Activated CD4-positive, alpha-beta T cell treated with anti-CD3 and anti-CD28 coated beads, Interleukin-2, Interleukin-6, amounts not matched to agents 100 ng/mL and 50 ng/mL, durations not matched to agents 16 hours and 8 hours (primary cell): ENCODE data around the gene FARP1.
A peak's percentile ranks its signal among the peaks of the same experiment; 100 is the strongest.

ENCODE experiments used
- DNase-seq: peaks from one replicate; pipeline ENCODE4 v3.0.0-alpha.2; 2020

FARP1 gene

DNA sequence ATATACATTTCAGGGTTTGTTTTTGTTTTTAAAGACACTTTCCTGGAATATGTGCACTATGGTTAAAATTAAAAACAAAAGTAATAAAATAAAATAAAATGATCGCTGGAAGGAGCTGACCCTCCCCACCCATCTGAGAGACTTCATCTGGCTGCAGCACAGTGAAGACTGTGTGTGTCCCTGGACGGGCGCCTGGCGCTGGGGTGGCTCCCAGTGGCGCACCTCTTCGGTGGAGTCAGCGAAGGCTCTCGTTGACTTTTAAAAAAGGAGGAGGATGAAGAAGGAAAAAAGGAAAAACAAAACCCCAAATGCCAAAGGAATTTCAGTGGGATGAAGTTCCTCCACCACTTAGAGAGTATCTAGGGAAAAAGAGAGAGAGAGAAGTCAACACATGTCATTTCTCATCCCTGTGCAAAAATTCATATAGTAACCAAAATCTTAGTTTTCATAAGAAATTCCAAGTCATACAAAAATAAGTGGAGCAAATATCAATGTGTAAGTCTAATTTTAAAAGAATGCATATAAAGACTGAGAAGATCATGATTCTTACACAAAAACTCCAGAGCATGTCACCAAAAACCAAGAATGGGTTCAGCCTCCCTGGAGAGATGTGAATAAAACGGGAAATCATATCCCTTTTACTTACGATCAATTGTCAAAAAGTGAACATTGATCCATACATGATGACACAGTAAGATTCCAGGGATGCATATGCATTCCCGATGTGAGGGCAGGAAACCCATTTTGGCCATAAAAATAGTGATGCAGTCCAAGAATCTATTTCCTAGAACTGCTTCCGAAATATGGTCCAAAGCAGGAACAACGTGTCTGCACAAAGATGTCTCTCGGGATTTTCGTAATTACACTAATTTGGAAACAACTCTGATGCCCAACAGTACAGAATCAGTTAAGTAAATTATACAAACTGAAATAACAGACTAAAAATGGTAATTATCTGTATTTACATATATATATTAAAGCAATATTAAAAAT, 310.3 kb downstream of the FARP1 start:
- DNase-seq, result no peak

DNA sequence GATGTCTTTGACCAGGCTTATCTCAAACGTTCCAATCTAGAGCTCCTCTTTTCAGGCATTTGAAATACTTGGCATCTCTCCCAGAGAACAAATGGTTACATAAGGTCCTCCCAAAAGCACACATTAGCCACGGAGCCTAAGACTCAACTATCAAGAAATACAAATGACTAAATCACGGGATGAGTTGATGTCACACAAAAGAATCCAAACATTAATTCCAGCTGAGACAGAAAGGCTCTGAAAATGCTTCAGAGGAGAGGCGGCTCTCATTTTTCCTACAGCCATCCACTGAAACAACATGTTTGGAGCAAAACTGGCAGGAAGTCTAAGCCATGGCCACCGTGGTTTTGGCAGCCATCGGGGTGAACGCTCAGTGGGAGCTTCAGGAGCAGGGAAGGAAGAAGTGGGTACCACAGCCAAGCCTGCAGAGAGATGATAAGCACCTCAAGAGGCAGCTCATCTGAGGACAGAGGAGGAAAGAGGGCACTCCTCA, 311.5 kb downstream of the FARP1 start:
- no peak for DNase-seq

DNA sequence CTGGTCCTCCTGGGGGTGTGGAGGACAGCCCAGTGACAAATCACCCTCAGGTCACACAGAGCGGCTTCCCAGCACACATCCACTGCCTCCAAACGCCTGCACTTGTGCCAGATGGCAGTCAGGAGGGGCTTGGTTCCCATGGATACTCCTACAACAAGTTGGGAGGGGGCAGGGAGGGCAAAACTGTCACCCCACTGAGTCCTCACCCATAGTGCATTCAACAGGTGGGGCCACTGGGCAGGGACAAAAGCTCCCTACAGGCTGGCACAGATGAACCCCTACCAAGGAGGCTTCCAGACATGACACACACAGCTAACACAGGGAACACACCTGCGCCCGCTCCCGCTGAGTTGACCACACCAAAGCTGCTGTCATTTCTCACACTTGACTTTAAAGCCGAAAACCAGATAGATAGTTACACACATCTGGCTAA, 313.5 kb downstream of the FARP1 start:
- no peak for DNase-seq

DNA sequence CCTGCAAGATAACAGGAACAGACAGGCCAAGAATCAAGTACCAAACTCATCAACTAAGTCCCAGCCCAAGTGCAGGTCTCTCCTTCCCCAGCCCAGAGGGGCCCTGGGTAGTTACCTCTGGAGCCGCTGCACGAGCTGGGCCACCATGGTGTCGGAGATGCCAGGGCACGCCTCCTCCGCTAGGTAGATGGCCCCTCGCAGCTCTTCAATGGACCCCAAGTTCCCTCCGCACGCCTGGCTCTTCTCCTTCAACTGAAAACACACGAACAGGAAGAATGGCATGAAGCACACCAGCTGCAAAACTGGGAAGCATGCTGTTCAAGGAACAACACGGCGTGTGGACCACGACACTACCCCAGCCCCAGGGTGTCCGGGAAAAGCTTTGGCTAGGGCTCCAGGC, 314.2 kb downstream of the FARP1 start:
- no peak for DNase-seq

DNA sequence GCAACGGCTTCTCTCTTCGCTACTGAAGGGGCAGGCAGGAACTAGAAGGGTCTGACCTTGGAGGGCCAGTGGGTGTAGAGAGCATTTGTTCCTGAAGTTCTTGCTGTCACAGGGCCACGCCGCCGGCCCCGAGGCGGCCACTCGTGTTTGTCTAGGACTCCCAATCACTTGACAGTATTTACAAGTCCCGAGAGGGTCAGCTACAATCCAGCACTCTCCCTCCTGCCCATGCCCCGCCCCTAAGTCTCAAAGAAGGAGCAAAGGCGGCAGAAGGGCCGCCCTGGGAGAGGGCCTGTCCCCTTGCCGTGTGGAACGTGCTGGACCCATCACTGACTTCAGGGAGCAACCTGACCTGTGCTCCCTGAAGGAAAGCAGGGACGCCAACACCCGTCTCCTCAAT, 315.5 kb downstream of the FARP1 start:
- DNase-seq, result no peak

DNA sequence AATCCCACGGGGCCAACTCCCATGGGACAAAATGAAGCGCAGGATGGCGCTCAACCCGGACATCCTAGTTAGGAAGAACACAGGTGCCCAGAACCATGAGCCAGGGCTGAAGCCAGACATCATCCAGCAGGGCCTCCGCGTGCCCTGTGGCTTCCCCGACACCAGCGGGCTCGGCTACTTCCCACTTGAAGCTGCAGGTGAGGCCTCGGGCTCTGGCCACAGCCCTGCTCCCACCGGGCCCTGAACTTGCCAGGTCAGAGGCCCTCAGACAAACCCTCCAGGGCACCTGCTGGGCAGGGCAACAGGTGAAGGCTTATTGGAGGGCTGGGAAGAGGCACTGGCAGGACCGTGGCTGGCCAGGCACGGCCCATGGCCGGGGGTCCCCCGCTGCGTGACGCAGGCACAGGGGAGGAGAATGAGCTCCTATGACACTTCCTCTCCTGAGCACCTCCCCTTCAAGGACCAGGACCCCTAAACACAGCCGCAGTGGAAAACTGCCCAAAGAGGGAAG, 316.3 kb downstream of the FARP1 start:
- DNase-seq, result no peak

DNA sequence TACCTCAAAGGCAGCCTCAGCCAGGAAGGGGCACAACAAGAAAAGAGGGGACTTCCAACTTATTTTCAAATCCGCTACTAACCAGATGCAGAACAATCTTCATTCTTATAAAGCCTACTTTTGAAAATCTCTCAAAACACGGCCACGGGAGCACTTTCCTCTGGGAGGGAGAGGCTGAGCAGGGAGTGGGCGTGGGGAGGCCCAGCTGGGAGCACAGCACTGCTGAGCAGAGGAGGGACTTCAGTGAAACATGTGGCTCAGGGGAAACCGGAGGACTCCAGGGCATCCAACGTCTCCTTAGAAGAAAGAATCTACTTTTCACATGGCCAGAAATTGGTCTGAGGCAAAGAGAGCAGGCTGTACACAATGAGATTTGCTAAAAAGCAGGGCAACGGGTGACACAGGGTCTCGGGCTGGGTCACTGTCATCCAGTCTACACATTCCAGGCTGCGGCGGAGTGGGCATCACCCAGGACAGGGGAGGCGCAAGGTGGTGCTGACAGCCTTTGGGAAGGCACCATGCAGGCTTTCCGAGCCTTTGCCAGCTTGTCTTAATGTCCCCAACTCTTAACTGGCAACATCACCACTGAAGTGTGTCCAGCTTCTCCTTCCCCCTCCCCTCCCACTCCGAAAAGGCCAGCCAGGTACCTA, 317.0 kb downstream of the FARP1 start:
- no peak for DNase-seq

DNA sequence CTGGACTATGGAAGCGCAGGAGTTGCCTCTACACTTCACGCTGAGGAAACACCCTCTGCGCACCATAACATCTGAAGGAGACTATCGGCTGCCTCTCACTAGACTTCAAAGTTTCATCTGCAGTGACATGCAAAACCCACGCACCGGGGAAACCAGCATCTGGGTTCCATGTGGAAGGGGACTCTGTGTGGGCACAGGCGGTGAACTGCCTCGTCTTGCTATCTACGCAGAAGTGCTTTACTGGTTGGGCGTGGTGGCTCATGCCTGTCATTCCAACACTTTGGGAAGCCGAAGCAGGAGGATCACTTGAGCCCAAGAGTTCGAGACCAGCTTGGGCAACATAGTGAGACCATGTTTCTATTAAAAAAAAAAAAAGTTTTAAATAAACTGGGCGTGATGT, 317.6 kb downstream of the FARP1 start:
- DNase-seq, result no peak

DNA sequence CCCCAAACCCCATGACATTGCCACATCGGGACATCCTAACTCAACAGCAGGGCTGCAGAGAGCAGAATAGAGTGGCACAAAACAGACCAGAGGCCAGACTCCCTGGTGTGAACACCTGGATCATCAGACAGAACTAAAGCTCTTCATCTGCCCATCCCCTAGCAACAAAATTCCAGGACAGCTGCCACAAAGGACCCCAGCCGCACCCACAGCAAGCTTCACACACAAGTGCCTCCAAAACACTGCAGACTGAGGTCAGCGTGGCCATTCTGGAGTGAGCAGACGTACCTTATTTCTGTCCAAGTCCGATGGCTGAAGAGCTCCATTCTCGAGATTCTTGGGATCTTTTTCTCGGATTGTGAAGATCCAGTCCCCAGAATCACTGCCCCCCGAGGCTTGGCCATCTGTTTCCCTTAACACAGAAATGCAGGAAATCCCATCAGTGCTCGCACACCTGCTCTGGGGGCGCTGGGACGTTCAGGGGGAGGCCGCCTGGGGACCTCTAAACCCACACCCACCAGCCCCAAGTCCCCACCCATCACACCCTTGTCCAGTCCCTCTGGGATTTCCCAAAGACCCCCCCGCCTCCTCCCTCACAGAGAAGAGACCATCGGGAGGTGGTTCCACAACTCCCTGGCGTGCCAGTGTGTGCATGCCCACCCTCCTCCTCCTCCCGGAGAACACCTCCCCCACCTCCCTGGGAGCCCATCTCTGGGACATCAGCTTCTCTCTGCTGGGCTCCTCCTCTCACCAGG, 318.8 kb downstream of the FARP1 start:
- DNase-seq, result no peak

DNA sequence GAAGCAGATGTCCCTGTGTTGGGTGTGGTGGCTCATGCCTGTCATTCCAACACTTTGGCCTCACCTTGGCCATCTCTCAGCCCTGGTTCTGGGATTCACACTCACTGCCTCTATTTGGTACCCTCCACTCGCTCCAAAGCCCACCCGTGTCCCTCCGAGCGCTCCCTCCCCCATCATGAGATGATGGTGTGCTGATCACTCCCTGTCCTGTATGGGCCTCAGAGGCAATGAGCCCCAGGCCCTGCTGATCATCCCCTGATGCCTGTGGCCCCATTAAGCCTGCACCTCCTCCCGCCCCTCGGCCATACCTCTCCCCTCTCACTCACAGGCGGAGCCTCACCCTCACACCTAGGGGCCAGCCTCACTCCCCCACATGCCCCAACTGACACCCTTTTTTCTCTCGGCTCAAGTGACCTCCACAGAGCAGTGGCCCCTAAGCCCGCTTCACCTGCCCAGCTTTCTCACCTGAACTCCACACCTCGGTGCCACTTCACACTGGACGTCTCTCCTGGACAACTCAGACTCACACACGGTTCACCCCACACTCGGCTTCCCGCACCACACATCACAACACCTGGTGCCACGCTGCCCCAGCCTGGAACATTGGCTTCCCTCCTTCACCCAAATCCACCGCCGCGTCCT, 319.5 kb downstream of the FARP1 start:
- DNase-seq, result no peak

DNA sequence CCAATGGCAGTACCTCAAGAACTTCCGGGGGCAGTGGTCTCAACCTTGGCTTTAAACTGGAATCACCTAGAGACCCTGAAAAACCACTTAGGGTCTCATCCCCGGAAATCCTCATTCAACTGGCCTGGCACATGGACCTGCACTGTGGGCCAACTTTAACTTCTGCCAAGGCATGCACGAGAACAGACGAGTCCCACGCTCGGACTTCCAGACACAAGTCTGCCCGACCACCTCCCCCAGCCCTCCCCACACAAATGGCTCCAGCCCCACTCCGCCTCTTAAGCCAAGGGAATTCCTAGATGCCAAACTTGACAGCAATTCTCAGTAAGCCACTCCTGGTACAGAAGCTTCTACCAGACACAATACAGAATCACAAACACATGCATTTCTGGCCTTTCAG, 320.1 kb downstream of the FARP1 start:
- DNase-seq, result no peak

DNA sequence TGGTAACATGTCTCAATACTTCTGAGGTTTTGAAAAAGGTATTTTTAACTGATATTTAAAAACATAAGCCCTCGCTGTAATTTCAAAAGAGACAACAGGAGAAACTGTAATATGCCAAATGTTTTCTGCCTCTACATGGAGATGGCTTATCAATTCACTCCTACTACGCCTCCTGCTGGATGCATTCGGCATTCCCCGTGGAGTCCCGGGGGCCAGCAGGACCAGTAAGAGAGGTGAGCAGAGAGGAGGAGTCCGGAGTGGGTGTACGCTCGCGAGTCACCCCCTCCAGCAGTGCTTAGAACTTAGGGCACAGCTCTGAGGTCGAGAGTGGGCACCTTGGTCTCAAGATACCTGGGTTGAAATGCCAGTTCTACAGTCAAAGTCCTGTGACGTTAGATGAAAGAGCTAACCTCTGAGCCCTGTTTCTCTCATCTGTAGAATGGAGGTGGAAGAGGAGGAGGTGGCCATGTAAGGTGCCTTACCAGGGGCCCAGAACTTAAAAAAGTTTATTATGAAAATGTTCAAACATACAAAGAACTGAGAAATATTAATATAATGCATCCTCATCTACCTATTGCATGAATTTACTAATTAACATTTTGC, 323.8 kb downstream of the FARP1 start:
- DNase-seq, result peak; percentile 49

DNA sequence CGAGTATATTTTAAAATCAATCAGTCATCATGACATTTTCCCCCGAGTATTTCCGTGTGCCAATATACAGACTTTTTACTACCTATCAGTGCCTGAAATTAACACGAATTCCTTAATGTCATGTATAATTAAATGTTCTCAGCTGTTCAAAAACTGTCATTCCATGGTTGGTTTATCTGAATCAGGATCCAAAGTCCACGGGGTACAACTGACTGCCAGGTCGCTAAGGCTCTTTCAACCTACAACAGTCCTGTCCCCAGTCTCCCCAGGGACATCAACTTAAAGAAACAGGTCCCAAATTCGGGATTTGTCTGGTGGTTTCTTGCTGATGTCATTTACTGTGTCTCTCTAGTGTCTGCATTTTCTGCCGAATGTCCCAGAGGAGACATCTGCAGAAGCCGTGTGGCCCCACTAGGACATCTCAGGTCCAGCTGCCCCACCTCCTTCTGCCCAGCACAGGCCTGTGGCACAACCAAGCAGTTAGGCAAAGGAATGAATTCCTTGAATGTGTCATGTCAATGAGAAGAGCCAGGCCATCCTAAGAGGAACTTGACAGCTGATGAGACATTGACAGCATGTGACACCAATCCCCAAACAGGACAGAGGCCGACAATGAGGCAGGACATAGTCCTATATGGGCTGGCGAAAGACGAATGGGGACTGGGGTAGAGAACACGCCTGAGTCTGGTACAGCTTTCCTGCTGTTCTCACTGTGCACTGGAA, 324.5 kb downstream of the FARP1 start:
- DNase-seq, result no peak

DNA sequence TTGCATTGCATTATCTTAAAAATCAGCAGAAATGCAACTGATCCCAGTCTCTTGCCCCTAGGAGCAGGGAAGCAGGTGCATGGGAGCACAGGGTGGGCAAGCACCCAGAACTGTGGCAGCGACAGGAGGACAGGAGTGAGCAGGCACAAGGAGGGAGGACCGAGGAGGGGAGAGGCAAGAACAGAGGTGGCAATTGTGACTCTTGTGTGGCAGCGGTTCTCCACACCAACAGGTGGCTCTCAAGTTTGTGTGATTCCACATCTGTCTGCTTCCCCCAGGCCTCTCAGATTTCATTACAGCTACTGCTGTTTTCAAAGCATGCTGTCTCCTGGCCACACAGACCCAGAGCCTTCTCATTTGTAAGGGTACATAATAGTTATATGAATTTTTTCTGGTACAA, 325.5 kb downstream of the FARP1 start:
- DNase-seq, result no peak

DNA sequence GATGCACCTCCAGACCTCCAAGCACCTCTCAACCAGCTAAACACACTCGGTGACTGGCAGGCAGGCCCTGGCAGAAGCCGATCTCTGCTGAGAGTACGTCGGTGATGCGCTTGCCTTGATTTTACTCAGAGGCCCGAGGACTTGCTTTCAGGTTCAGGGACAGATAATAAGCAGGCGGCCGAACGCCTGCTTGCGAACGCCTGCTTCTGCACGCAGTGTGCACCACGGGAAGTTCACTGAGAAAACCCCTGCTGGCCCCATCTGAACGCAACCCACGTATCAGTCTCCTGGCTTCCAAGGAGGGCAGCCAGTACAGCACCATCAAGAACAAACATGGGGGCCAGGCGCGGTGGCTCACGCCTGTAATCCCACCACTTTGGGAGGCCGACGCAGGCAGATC, 326.0 kb downstream of the FARP1 start:
- DNase-seq, result no peak

DNA sequence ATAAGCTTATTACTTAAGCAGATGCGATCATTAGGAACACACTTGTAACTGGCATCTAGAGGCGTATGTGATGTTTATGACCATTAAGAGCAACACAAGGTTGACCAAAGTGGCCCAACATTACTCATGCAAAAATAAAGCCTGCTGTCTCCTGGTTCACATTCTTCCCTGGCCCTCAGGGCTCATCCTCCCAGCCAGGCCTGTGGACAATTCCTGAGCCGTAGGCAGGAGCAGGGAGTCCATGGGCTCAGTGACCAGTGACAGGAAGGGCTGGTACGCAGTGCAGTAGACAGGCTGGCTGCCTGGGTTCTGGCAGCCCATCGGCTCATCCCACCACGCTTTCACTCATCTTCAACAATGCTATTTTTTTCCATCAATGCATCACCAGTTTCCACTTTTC, 328.0 kb downstream of the FARP1 start:
- no peak for DNase-seq

DNA sequence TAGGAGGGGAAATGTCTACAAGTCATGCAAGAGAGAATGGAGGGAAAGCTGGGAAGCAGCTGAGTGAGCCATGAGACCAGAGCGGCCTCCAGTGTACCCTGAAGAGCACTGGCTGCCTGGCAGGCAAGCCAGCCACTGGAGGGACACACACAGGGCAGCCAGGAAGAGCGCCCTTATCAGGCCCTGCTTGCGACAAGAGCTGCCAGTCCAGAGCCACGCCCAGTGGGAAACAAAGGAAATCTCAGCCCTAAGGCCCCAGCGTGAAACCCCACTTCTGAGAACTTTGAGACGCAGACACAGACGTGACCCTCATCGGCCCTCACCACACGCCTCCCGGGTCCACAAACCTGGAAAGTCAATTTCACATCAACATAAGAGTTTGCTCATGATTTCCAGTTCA, 329.0 kb downstream of the FARP1 start:
- DNase-seq, result no peak

DNA sequence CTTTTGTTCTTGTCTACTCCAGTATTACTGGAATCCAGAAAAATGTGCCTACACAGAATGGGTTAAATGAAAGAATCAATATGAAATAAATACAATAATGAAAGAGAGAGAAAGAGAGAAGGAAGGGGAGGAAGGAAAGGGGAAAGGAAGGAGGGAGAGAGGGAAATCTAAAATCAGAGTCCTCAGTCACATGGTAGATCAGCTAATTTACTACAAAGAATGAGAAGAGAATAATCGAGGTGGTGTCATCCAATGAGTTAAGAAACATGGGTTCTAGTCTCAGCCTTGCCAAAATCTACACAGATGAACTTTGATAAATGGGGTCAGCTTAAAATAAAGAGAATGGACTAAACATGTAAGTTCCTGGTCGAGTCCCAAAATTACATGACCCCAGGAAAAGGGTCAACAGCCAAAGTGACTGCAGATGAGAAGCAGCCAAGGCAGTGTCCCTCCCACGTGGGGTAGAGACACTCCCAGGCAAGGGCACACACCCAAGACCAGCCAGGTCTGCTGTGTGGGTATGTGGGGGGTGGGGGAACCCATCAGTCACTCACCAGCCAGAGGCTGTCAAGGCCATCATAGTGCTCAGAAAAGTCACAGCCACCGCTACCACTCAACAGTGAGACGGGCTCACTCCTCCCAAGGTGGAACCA, 330.4 kb downstream of the FARP1 start:
- DNase-seq, result no peak

DNA sequence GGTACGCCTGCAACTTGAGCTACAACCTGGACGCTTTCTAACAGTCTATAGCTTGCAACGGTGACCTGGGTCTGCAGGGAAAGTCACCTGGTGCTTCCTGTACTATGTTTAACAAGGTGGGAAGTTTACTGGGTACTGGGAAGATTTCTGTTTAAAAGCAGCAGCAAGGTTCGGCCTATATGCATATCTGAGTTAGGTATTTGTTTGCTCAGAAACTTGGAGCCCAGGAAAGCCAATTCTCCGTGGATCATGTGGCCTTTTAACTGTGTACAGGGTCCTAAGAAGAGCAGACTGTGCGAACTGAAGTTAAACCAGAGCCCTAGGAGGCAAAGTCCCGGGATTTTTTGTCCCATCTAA, 330.9 kb downstream of the FARP1 start:
- no peak for DNase-seq

DNA sequence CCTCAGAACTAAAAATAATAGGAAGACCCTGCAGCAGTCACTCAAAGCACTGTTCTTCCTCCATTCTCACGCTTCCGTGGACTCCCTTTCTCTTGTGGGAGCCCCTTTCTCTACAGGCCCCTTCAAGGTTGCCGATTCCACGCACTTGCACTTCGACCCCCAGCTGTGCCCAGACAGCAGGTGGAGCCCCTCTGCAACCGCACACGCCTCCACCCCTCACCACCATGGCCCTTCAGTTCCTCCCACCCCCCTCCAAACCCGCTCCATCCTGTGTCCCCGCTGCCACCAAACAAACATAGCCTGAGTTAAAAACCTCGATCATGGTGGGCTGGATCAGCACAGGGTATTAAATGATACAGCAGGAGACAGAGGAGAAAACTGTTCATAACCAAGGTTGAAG, 331.4 kb downstream of the FARP1 start:
- DNase-seq, result no peak

DNA sequence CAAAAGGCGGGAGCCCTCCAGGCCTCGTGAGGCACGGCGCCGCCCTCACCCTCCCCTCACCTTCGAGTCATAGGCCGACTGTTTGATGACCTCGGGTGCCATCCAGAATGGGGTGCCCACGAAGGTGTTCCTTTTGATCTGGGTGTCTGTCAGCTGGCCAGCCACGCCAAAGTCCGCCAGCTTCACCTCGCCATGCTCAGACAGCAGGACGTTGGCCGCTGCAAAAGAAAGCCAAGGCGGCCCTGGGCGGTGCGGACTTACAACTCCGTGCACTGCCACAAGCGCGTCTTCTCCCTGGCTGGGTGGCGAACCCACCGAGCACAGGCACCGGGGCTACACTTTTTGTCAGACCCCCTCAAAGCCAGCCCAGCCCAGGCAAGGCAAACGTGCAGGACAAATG, 331.9 kb downstream of the FARP1 start:
- no peak for DNase-seq
